GM19025 (cell line): ENCODE results near the gene FRK.
"Not testable (repeated sequence)": the region's sequence is repeated elsewhere in the genome, so short reads cannot be mapped to it uniquely, and the experiment has no call there.

Source experiments
- ATAC-seq: cut with Tn5 transposase; IDR thresholded peaks from one replicate; pipeline ENCODE4 v1.9.1; 2021; ENCODE audit warnings: mild to moderate bottlenecking, low read depth, moderate library complexity; ENCODE audit not compliant: unreplicated experiment

FRK gene

DNA sequence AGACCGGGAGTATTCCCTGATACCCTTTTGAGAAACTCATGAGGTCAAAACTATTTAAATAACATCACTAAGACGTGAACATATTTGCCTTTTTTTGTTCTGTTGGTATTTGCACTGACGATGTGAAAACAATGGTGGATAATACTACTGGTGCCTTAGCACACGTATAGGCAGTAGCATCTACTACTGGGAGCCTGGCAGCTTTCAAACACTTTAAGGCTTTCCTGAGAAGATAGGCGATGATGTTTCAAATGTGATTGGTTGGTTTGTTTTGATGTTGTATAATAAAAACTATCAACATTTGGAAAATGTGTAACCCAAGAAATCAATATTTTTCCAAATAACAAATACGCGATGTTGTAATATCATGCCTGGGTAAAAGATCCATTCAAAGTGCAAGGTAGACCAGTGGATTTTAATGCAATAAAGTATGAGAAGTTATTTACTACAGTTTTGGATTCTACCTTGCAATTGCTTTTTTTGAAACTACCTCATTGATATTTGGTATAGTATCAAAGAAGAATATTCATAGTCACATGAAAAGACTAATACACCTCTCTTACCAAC, 166.2 kb downstream of the FRK start:
- ATAC-seq = no peak

DNA sequence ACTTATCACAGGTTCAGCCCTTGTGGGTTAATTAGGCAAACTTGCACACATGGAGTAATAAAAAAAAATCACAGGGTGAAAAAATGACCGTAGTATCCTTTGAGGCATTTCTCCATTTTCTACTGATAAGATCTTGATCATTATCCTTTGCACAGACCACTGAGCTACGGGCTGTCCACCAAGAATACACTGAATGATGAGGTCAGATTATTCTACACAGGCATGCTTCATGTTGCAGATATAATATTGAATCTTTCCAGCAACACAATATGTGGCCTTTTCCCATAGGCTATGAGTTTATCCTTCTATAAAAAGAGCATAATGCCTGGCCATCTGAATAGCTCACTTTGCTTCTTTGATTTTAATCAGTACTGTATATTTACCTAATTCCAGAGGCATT, 168.9 kb downstream of the FRK start:
- no peak for ATAC-seq

DNA sequence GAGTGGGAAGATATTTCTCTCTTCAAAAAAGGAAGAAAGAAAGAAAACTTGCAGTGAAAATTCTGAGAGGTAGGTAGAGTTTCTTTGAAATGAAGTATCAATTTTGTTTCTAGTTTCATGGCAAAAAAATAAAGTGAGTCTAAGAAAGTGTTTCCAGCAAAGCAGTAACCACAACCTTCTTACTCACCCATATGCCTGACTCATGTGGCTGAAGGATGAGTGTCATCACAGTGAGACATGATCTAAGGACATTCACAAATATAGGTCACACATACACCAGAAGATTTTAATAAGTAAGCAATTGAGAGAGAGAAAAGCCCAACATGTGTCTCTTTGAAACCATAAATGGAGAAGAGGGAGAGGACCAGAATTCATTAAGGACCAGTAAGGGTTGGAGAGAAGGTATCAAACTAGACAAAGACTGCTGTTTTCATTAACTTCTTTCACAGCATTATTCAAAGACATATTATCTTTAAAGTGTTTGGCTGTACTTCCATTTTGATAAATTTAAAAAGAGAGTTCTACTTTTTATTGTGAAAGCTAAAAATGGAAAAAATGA, 169.5 kb downstream of the FRK start:
- peak; percentile 95 for ATAC-seq

DNA sequence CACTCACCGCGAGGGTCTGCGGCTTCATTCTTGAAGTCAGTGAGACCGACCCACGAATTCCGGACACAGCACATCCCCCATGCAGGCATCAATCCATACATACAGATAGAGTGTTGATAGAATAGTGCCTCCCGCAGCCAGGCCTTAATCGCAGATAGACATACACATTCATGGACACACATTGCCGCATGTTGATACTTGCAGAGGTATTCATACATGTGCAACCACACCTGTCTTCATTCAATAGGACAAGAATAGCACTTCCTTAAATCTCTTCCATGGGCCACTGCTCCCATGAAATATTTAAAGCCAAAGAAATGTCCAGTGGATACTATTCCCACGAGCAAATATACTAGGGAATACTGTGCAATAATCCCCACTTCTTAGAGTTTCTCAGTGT, 170.5 kb downstream of the FRK start:
- no peak for ATAC-seq

DNA sequence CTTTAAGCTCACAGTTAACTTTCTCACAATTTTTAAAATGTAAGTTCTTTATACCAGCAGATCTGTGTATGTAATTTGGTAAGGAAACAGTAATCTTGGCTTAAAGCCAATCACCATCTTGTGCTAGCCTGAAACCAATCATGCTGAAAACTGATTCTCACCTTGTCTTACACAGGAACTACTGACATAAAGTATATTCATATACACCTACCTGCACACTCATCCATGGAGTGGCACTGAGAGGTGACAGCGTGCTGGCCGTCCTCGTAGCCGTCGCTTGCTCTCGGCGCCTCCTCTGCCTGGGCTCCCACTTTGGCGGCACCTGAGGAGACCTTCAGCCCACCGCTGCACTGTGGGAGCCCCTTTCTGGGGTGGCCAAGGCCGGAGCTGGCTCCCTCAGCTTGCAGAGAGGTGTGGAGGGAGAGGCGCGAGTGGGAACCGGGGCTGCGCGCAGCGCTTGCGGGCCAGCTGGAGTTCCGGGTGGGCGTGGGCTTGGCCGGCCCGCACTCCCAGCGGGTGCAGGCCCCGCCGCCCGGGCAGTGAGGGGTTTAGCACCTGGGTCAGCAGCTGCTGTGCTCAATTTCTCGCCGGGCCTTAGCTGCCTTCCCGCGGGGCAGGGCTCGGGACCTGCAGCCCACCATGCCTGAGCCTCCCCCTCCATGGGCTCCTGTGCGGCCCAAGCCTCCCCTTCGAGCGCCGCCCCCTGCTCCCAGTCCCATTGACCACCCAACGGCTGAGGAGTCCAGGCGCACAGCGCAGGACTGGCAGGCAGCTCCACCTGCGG, 171.8 kb downstream of the FRK start:
- not testable (repeated sequence) for ATAC-seq

DNA sequence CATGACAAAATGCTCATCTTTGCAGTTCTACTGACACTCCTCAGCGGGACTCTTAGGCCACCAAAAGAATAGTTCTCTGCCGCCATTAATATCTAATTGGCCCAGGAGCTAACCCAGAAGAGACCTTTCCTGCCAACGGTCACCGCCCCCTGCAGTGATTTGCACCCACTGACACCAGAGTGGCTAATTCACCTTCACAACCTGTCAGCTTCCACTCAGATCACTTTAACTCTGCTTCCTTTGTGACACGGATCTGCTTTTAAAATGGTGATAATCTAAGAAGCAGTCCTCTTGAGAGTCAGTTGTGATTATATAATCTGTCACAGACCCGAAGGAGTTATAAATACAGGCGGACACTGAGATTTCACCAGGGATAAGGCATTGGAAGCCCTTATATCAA, 172.8 kb downstream of the FRK start:
- no peak for ATAC-seq

DNA sequence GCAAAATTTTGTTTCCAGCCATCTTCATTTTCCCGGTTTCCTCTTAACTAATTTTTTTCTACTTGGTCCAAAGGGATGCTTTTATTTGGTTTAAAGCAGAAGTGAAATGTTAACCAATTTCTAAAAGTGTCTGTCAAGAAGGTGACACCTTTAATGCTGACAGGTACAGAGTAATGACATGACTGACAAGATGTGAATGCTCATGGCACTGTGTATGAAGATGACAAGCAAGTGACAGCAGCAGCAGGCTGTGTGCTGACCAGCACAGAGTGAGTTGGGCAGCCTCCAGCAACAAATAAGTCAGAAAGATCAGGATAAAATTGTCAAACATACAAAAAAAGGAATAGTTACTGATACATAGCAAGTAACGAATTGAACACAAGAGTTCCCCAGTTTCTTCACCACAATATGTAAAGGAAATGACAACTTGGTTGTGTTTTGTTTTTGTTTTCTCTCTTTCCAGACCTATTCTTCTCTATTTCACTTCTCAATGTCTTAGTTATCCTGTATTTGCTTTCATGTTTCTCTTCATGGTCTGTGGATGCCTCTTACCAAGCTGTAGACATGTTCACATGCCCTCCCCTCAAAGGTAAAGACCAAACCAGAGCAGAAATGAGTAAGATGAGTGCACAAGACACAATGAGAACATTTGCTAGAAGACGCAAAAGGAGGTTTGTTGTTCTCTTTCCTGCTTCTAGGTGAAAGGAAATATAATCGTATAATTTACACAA, 174.9 kb downstream of the FRK start:
- peak; percentile 49 for ATAC-seq

DNA sequence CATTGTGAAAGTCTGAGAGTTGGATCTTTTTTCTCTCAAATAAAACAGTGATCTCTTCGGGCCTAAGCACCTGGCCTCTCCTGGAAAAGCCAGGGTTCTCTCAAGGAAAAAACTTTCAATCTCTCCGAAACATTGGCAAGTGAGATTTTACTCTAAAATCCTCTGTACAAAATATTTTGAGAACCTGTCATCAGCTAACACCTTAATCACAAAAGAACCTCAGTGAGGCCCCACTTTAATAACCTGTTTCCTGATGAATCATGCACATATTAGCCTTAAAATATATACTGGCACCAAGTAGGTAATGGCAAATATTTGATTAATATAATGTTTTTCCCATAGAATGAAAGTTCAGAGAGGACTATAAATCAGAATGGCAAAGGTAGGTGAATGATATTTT, 177.9 kb downstream of the FRK start:
- ATAC-seq = no peak

DNA sequence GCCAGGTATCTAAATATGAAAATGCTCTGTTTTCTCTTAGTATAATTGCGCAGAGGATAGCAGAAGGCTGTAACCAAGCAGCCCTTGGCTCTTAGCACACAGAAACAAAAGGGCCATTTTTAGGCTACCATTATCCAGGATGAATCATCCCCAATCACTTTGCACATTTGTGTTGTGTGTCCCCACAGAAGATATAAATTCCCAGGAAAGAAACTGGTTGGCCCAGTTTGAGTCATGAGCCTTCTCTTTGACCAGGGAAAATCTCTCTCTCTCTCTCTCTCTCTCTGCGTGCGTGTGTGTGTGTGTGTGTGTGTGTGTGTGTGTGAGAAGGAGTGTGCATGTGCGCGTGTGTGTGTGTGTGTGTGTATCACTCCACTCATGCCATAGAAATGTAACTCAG, 178.5 kb downstream of the FRK start:
- ATAC-seq = no peak
